Measurements from ENCODE around the gene GLI3. TPM values are rescaled to one million over a fixed set of nuclear protein-coding genes. Genes with fewer than 3 reads are reported as not detected.

The GLI3 gene
- total RNA-seq, 1 experiment from 2014 or later: 0.07 TPM

GRCh38 chr7:42145539-42145938 is 91.5 kb downstream of the GLI3 start:
- H3K9ac ChIP-seq (ENCODE audit: low read length): no peak overlapping the region
- no peak overlapping the region for H3K4me3 ChIP-seq (ENCODE audit: low read length)
- no peaks in the 10 kb centered on the region for H4K20me1 ChIP-seq (ENCODE audit: insufficient read depth, low read depth, low read length)
- H2AFZ ChIP-seq (ENCODE audit: low read length): no peak overlapping the region
- no peaks in the 10 kb centered on the region for H3K27me3 ChIP-seq (ENCODE audit: low read length)
- DNase-seq: no peak
- no peaks in the 10 kb centered on the region for H3K79me2 ChIP-seq (ENCODE audit: low read length)
- H3K9me2 ChIP-seq (replicated peaks; ENCODE audit: insufficient read depth, low read length): no peaks in the 10 kb centered on the region
- no peak overlapping the region for H3K27ac ChIP-seq (ENCODE audit: low read length)
- H3K9me3 ChIP-seq (ENCODE audit: low read length): no peaks in the 10 kb centered on the region
- H3K4me1 ChIP-seq (ENCODE audit: low read length): no peaks in the 10 kb centered on the region
- no peak overlapping the region for H3K4me2 ChIP-seq (ENCODE audit: low read depth, low read length, poor library complexity, severe bottlenecking)
- no peaks in the 10 kb centered on the region for H3K36me3 ChIP-seq (ENCODE audit: insufficient read depth, low read length)

GRCh38 chr7:42144604-42145003 is 92.4 kb downstream of the GLI3 start:
- DNase-seq: no peak
- Histone ChIP-seq H3K79me2 (ENCODE audit: low read length) (no peaks in the 10 kb centered on the region), H3K4me3 (ENCODE audit: low read length) (no peak overlapping the region), H3K27me3 (ENCODE audit: low read length) (no peaks in the 10 kb centered on the region), H2AFZ (ENCODE audit: low read length) (no peak overlapping the region), H3K4me2 (ENCODE audit: low read depth, low read length, poor library complexity, severe bottlenecking) (no peak overlapping the region), H3K9ac (ENCODE audit: low read length) (no peak overlapping the region), H3K4me1 (ENCODE audit: low read length) (no peaks in the 10 kb centered on the region), H3K27ac (ENCODE audit: low read length) (no peak overlapping the region), H3K36me3 (ENCODE audit: insufficient read depth, low read length) (no peaks in the 10 kb centered on the region), H3K9me3 (ENCODE audit: low read length) (no peaks in the 10 kb centered on the region), H4K20me1 (ENCODE audit: insufficient read depth, low read depth, low read length) (no peaks in the 10 kb centered on the region), H3K9me2 (replicated peaks; ENCODE audit: insufficient read depth, low read length) (no peaks in the 10 kb centered on the region)

- no peaks in the 10 kb centered on the region for H3K36me3 ChIP-seq (ENCODE audit: insufficient read depth, low read length)
- no peak overlapping the region for H3K27ac ChIP-seq (ENCODE audit: low read length)
- H3K79me2 ChIP-seq (ENCODE audit: low read length): no peaks in the 10 kb centered on the region
- H3K27me3 ChIP-seq (ENCODE audit: low read length): no peaks in the 10 kb centered on the region
- no peaks in the 10 kb centered on the region for H3K9me3 ChIP-seq (ENCODE audit: low read length)
- no peak for DNase-seq
- H2AFZ ChIP-seq (ENCODE audit: low read length): no peak overlapping the region
- no peaks in the 10 kb centered on the region for H3K4me1 ChIP-seq (ENCODE audit: low read length)
- H3K4me2 ChIP-seq (ENCODE audit: low read depth, low read length, poor library complexity, severe bottlenecking): no peak overlapping the region
- no peaks in the 10 kb centered on the region for H3K9me2 ChIP-seq (replicated peaks; ENCODE audit: insufficient read depth, low read length)
- H3K9ac ChIP-seq (ENCODE audit: low read length): no peak overlapping the region
- H4K20me1 ChIP-seq (ENCODE audit: insufficient read depth, low read depth, low read length): no peaks in the 10 kb centered on the region
- H3K4me3 ChIP-seq (ENCODE audit: low read length): no peak overlapping the region
Observed at GRCh38 chr7:42143711-42144600, 93.1 kb downstream of the GLI3 start.

GRCh38 chr7:42142089-42142488 is 94.9 kb downstream of the GLI3 start:
- no peak overlapping the region for H3K4me2 ChIP-seq (ENCODE audit: low read depth, low read length, poor library complexity, severe bottlenecking)
- H3K9me2 ChIP-seq (replicated peaks; ENCODE audit: insufficient read depth, low read length): no peaks in the 10 kb centered on the region
- no peaks in the 10 kb centered on the region for H3K36me3 ChIP-seq (ENCODE audit: insufficient read depth, low read length)
- H3K9me3 ChIP-seq (ENCODE audit: low read length): no peaks in the 10 kb centered on the region
- H3K27ac ChIP-seq (ENCODE audit: low read length): no peak overlapping the region
- no peak overlapping the region for H3K4me3 ChIP-seq (ENCODE audit: low read length)
- H2AFZ ChIP-seq (ENCODE audit: low read length): no peak overlapping the region
- H4K20me1 ChIP-seq (ENCODE audit: insufficient read depth, low read depth, low read length): no peaks in the 10 kb centered on the region
- H3K4me1 ChIP-seq (ENCODE audit: low read length): no peaks in the 10 kb centered on the region
- H3K27me3 ChIP-seq (ENCODE audit: low read length): no peaks in the 10 kb centered on the region
- H3K79me2 ChIP-seq (ENCODE audit: low read length): no peaks in the 10 kb centered on the region
- H3K9ac ChIP-seq (ENCODE audit: low read length): no peak overlapping the region
- DNase-seq: no peak

- no peak overlapping the region for H3K27ac ChIP-seq (ENCODE audit: low read length)
- no peak overlapping the region for H3K4me2 ChIP-seq (ENCODE audit: low read depth, low read length, poor library complexity, severe bottlenecking)
- H3K27me3 ChIP-seq (ENCODE audit: low read length): no peaks in the 10 kb centered on the region
- H3K9me3 ChIP-seq (ENCODE audit: low read length): no peaks in the 10 kb centered on the region
- no peak overlapping the region for H2AFZ ChIP-seq (ENCODE audit: low read length)
- H3K9me2 ChIP-seq (replicated peaks; ENCODE audit: insufficient read depth, low read length): no peaks in the 10 kb centered on the region
- H3K4me3 ChIP-seq (ENCODE audit: low read length): no peak overlapping the region
- H4K20me1 ChIP-seq (ENCODE audit: insufficient read depth, low read depth, low read length): no peaks in the 10 kb centered on the region
- H3K4me1 ChIP-seq (ENCODE audit: low read length): no peaks in the 10 kb centered on the region
- no peaks in the 10 kb centered on the region for H3K36me3 ChIP-seq (ENCODE audit: insufficient read depth, low read length)
- no peaks in the 10 kb centered on the region for H3K79me2 ChIP-seq (ENCODE audit: low read length)
- no peak overlapping the region for H3K9ac ChIP-seq (ENCODE audit: low read length)
- DNase-seq: no peak
Observed at GRCh38 chr7:42139751-42140150, 97.3 kb downstream of the GLI3 start.

GRCh38 chr7:42138691-42139090 is 98.3 kb downstream of the GLI3 start:
- Histone ChIP-seq H3K9me3 (ENCODE audit: low read length) (no peaks in the 10 kb centered on the region), H3K4me1 (ENCODE audit: low read length) (no peaks in the 10 kb centered on the region), H3K9me2 (replicated peaks; ENCODE audit: insufficient read depth, low read length) (no peaks in the 10 kb centered on the region), H3K4me2 (ENCODE audit: low read depth, low read length, poor library complexity, severe bottlenecking) (no peak overlapping the region), H3K27me3 (ENCODE audit: low read length) (no peaks in the 10 kb centered on the region), H3K9ac (ENCODE audit: low read length) (no peak overlapping the region), H3K27ac (ENCODE audit: low read length) (no peak overlapping the region), H4K20me1 (ENCODE audit: insufficient read depth, low read depth, low read length) (no peaks in the 10 kb centered on the region), H2AFZ (ENCODE audit: low read length) (no peak overlapping the region), H3K79me2 (ENCODE audit: low read length) (no peaks in the 10 kb centered on the region), H3K36me3 (ENCODE audit: insufficient read depth, low read length) (no peaks in the 10 kb centered on the region), H3K4me3 (ENCODE audit: low read length) (no peak overlapping the region)
- DNase-seq: no peak

- H3K36me3 ChIP-seq (ENCODE audit: insufficient read depth, low read length): no peaks in the 10 kb centered on the region
- H3K4me2 ChIP-seq (ENCODE audit: low read depth, low read length, poor library complexity, severe bottlenecking): no peak overlapping the region
- no peaks in the 10 kb centered on the region for H3K9me3 ChIP-seq (ENCODE audit: low read length)
- no peak overlapping the region for H3K27ac ChIP-seq (ENCODE audit: low read length)
- no peaks in the 10 kb centered on the region for H3K79me2 ChIP-seq (ENCODE audit: low read length)
- no peaks in the 10 kb centered on the region for H4K20me1 ChIP-seq (ENCODE audit: insufficient read depth, low read depth, low read length)
- no peaks in the 10 kb centered on the region for H3K27me3 ChIP-seq (ENCODE audit: low read length)
- no peaks in the 10 kb centered on the region for H3K9me2 ChIP-seq (replicated peaks; ENCODE audit: insufficient read depth, low read length)
- no peak overlapping the region for H3K9ac ChIP-seq (ENCODE audit: low read length)
- DNase-seq: no peak
- no peak overlapping the region for H2AFZ ChIP-seq (ENCODE audit: low read length)
- no peak overlapping the region for H3K4me3 ChIP-seq (ENCODE audit: low read length)
- H3K4me1 ChIP-seq (ENCODE audit: low read length): no peaks in the 10 kb centered on the region
Observed at GRCh38 chr7:42137941-42138340, 99.1 kb downstream of the GLI3 start.

GRCh38 chr7:42137431-42137830 is 99.6 kb downstream of the GLI3 start:
- H3K9me2 ChIP-seq (replicated peaks; ENCODE audit: insufficient read depth, low read length): no peaks in the 10 kb centered on the region
- no peaks in the 10 kb centered on the region for H4K20me1 ChIP-seq (ENCODE audit: insufficient read depth, low read depth, low read length)
- no peaks in the 10 kb centered on the region for H3K9me3 ChIP-seq (ENCODE audit: low read length)
- no peaks in the 10 kb centered on the region for H3K4me1 ChIP-seq (ENCODE audit: low read length)
- no peak overlapping the region for H2AFZ ChIP-seq (ENCODE audit: low read length)
- no peak overlapping the region for H3K4me3 ChIP-seq (ENCODE audit: low read length)
- no peak overlapping the region for H3K27ac ChIP-seq (ENCODE audit: low read length)
- DNase-seq: no peak
- no peak overlapping the region for H3K4me2 ChIP-seq (ENCODE audit: low read depth, low read length, poor library complexity, severe bottlenecking)
- no peaks in the 10 kb centered on the region for H3K79me2 ChIP-seq (ENCODE audit: low read length)
- no peaks in the 10 kb centered on the region for H3K27me3 ChIP-seq (ENCODE audit: low read length)
- H3K9ac ChIP-seq (ENCODE audit: low read length): no peak overlapping the region
- no peaks in the 10 kb centered on the region for H3K36me3 ChIP-seq (ENCODE audit: insufficient read depth, low read length)
